Stimulated activated CD4-positive, alpha-beta T cell treated with anti-CD3 and anti-CD28 coated beads, Interleukin-15, amount 100 ng/mL, for 48 hours (primary cell): ENCODE measurements around the gene RAVER2.
"Not testable (repeated sequence)": the region's sequence is repeated elsewhere in the genome, so short reads cannot be mapped to it uniquely, and the experiment has no call there.

Source experiments
- DNase-seq, 2 donors: peaks; one replicate each; pipeline ENCODE4 v3.0.0-alpha.2; 2020; ENCODE audit warnings: low read depth in 2 of 2

RAVER2 gene

GRCh38 chr1:64748706-64749105 lies 3.8 kb downstream of the RAVER2 start:
- DNase-seq = no peak

GRCh38 chr1:64750092-64750491 lies 5.2 kb downstream of the RAVER2 start:
- no peak for DNase-seq

GRCh38 chr1:64750875-64751274 lies 6.0 kb downstream of the RAVER2 start:
- DNase-seq = no peak

GRCh38 chr1:64754173-64754572 lies 9.3 kb downstream of the RAVER2 start:
- no peak for DNase-seq

GRCh38 chr1:64755361-64755760 lies 10.5 kb downstream of the RAVER2 start:
- no peak for DNase-seq

- no peak for DNase-seq
Observed at GRCh38 chr1:64756770-64757169, 11.9 kb downstream of the RAVER2 start.

GRCh38 chr1:64757213-64757612 lies 12.3 kb downstream of the RAVER2 start:
- no peak for DNase-seq

GRCh38 chr1:64758233-64758632 lies 13.4 kb downstream of the RAVER2 start:
- no peak for DNase-seq

GRCh38 chr1:64759968-64760367 lies 15.1 kb downstream of the RAVER2 start:
- DNase-seq = no peak

- no peak for DNase-seq
Observed at GRCh38 chr1:64765012-64765411, 20.1 kb downstream of the RAVER2 start.

GRCh38 chr1:64765826-64766225 lies 21.0 kb downstream of the RAVER2 start:
- DNase-seq = no peak

- DNase-seq = no peak
Observed at GRCh38 chr1:64766429-64766828, 21.6 kb downstream of the RAVER2 start.

GRCh38 chr1:64769482-64769881 lies 24.6 kb downstream of the RAVER2 start:
- no peak for DNase-seq

GRCh38 chr1:64769971-64770370 lies 25.1 kb downstream of the RAVER2 start:
- DNase-seq = no peak

GRCh38 chr1:64773306-64773705 lies 28.4 kb downstream of the RAVER2 start:
- not testable (repeated sequence) for DNase-seq

GRCh38 chr1:64775113-64775512 lies 30.2 kb downstream of the RAVER2 start:
- no peak for DNase-seq

- DNase-seq = not testable (repeated sequence)
Observed at GRCh38 chr1:64782044-64782443, 37.2 kb downstream of the RAVER2 start.

- not testable (repeated sequence) for DNase-seq
Observed at GRCh38 chr1:64782848-64783247, 38.0 kb downstream of the RAVER2 start.

GRCh38 chr1:64790832-64791487 lies 46.1 kb downstream of the RAVER2 start:
- DNase-seq = no peak

- DNase-seq = no peak
Observed at GRCh38 chr1:64798872-64799271, 54.0 kb downstream of the RAVER2 start.

- DNase-seq = no peak
Observed at GRCh38 chr1:64801851-64802523, 57.1 kb downstream of the RAVER2 start.

GRCh38 chr1:64809309-64809708 lies 64.4 kb downstream of the RAVER2 start:
- no peak for DNase-seq

- DNase-seq = no peak
Observed at GRCh38 chr1:64810001-64810400, 65.1 kb downstream of the RAVER2 start.

GRCh38 chr1:64811131-64811530 lies 66.3 kb downstream of the RAVER2 start:
- DNase-seq = no peak
